Mammary epithelial cell (primary cell): ENCODE measurements around the gene METAP1D.

Experiments
- EZH2 ChIP-seq: IDR thresholded peaks from 2 replicates; pipeline ENCODE4 v1.6.1; 2012; ENCODE audit warnings: low read length, inconsistent platforms, borderline replicate concordance
- TF ChIP-seq, protein P1 (sequence below), 2 donors: IDR thresholded peaks in 1 of 2; conservative IDR thresholded peaks in 1 of 2; 2 replicates each; pipeline ENCODE4 v1.5.1; 2011 to 2012; ENCODE audit warnings: inconsistent platforms in 2 of 2, low read length in 2 of 2, mild to moderate bottlenecking in 2 of 2, control low read depth in 1 of 2, low read depth in 1 of 2; ENCODE audit not compliant: insufficient read depth in 1 of 2; ENCODE audit errors: extremely low read depth in 1 of 2

DNA sequence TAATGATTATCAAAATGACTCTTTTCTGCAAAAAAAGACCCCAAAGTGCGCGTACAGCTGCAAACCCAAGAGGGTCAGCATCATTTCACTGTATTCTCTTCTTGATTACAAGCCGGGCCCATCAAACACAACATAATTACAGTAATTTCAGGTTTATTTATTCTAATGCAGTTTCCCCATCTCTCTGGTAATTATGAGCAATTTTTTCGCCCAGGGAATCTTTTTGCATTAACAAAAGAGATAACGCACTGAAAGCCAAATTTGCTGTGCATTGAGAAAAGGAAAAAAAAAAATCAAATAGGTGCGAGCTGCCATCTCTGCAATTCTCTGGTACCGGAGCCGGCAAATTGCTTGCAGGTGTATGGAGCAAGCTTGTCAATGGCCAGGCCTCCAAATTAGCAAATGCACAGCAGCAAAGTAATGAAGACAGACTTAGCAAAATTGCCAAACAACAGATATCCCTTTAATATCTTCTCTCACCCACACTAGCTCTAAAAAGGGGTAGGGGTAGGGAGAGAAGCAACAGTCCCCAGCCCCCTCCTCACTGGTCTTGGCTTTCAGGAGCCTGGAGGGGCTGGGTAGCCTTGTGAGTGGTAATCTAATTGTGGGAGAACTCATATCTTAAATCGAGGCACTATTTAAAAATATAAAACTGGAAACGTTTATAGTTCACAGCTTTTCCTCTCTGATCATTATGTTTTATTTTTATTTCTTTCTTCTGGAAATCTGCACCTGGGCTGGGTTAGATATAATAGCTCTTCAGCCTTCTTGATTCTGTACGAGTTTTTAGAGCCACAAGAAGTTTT, 92.2 kb downstream of the METAP1D start:
- TF ChIP-seq, protein P1, sequence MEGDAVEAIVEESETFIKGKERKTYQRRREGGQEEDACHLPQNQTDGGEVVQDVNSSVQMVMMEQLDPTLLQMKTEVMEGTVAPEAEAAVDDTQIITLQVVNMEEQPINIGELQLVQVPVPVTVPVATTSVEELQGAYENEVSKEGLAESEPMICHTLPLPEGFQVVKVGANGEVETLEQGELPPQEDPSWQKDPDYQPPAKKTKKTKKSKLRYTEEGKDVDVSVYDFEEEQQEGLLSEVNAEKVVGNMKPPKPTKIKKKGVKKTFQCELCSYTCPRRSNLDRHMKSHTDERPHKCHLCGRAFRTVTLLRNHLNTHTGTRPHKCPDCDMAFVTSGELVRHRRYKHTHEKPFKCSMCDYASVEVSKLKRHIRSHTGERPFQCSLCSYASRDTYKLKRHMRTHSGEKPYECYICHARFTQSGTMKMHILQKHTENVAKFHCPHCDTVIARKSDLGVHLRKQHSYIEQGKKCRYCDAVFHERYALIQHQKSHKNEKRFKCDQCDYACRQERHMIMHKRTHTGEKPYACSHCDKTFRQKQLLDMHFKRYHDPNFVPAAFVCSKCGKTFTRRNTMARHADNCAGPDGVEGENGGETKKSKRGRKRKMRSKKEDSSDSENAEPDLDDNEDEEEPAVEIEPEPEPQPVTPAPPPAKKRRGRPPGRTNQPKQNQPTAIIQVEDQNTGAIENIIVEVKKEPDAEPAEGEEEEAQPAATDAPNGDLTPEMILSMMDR (conservative IDR thresholded peaks at IDR 0.05 in 1 of 2, IDR thresholded peaks at IDR 0.05 in 1 of 2; ENCODE audit: extremely low read depth in 1 of 2, insufficient read depth in 1 of 2, low read depth in 1 of 2, low read length in 2 of 2): no peak
- no peak for TF ChIP-seq EZH2
